Activated CD4-positive, alpha-beta T cell treated with anti-CD3 and anti-CD28 coated beads, Interleukin-2, amount 50 U/mL, for 24 hours (primary cell): ENCODE data around the gene KCND3.

Experiments used
- DNase-seq, 2 donors: peaks; one replicate each; pipeline ENCODE4 v3.0.0-alpha.2; 2020; ENCODE audit warnings: low read depth in 1 of 2, low spot score in 1 of 2

Gene KCND3

DNA sequence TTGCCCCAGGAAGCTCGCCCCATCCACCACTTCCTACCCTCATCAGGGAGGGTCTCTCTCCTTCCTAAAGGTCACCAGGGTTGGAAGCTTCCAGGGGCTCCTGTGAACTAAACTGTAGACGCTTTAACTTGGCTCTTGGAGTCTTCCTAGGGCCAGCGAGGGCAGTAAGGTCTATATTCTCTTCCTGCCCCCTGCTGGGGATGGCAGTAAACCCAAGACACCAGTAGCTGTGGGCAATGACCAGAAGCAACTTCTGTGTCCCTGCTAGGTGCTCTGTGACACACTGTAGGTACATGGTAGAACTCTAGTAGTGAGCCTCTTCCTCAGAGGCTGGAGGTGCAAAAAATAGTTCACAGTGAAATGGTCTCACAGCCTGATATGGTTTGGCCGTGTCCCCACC lies 30.0 kb downstream of the KCND3 start:
- no peak for DNase-seq

DNA sequence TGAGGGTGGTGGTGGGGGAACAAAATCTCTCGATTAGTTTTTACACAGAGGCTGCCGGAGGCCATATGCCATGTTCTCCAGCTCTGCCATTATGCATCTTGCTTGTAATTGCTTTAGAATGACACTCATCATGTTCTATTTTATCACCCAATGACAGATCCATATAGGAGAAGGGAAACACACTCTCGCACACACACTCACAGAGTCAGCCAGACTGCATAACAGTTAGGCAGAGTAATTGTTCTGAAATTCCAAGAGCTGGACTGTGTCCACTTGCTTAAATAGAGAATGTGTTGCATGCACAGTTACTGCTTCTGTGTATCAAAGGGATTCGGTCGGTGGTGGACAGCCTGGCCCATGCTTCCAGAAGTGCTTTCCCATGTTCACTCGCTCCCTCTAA lies 30.6 kb downstream of the KCND3 start:
- no peak for DNase-seq

DNA sequence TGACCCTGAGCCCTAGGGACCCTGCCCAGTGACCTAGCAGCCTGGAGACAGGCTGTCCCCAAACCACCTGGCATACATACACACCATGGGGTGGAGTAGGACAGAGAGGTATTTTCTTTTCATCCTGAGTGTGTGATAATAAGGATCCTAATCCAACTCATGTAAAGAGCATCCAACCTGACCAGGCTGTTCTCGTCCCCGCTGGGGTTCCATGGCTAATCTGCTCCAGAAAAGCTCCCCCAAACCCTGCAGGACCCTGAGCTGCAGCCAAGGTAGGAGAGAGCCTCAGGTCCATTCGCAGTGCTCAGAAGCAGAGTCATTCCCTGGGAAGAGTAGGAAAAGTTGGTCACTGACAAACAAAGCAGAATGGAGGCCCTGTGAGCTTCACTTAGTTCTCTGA lies 31.4 kb downstream of the KCND3 start:
- DNase-seq, result no peak

DNA sequence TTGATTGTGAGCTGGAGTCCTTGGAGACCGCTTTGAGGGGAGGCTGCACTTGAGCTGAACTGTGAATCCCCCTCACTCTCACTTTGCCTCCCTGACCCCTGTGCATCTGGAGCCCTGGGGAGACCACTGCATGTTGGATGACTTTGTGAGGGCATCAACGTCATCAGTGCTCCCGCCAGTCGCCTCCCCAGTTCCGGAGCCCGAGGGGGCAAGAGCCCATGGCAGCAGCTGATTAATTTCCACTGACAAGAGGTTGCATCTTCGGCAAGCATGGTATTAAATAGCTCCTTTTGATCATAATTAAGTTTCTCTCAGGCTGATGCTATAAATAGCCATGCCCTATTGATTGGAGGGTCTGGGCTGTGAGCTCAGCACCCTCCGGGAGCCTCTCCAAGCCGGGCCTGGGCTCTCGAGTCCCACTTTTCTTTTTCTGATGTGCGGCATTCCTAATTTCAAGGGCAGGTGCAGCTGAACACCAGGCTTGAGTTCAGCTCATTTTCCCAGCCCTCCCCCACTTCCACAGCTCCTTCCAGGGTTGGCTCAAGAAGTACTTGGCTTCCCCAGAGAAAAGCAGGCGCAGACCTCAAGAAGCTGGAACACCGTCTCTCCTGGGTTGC lies 33.2 kb downstream of the KCND3 start:
- DNase-seq, result no peak

DNA sequence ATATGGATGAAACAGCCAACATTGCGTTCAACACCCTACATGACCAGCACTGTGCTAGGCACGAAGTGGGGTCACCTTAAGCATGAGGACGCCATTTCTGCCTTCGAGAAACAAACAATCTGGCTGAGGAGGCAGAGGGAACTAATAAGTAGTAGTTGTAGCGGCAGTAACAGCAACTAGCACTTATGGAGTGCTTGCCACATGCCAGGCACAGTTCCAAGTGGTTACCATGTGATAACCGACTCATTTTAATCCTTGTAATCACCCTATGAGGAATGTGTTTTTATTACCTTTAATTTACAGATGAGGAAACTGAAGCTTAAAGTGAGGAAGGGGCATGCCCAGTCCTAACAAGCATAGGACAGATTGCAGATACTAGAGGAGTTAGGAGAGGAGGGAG lies 33.7 kb downstream of the KCND3 start:
- DNase-seq, result no peak

DNA sequence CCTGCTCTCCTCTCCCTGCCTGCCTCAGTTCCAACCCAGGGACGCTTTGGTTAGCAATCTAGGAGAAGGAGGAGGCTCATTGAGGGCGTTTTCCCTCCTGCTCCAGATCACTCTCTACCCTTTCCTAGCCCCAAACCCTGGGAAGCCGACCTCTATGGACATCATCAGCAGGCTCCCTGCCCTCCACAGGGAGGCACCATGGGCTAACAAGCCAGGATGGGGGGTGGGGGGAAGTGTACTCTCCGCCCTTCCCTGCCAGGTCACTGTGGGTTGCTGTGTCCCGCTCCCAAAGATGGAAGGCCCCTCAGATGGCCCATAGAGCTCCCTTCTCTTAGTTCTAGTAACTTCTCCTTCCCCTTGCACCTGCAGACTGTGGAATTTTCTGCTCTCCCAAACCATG lies 35.7 kb downstream of the KCND3 start:
- DNase-seq, result no peak

DNA sequence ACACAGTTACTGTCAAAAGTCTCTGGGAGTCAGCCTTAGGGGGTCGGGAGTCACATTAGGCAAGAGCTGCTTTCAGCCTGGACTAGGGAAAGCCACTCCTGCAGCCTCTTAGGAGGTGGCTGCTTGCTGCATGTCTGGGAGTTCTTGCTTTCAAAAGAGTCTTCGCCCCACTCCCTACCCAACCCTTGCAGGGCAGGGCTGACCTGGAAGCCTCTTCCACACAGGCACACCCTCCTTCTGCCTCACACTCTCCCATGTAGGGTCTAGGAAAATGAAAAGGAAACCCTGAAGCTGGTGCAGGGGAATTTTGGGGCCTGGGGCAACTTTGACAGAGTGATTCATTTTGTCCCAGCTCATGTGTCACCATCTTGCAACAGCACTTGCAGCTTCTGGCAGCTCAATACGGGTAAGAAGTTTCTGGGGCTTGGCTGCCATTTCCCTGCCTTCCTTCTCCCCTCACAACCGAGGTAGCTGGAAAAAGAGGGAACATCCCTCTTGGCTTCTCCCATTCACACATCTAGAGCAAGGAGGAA lies 37.3 kb downstream of the KCND3 start:
- no peak for DNase-seq

DNA sequence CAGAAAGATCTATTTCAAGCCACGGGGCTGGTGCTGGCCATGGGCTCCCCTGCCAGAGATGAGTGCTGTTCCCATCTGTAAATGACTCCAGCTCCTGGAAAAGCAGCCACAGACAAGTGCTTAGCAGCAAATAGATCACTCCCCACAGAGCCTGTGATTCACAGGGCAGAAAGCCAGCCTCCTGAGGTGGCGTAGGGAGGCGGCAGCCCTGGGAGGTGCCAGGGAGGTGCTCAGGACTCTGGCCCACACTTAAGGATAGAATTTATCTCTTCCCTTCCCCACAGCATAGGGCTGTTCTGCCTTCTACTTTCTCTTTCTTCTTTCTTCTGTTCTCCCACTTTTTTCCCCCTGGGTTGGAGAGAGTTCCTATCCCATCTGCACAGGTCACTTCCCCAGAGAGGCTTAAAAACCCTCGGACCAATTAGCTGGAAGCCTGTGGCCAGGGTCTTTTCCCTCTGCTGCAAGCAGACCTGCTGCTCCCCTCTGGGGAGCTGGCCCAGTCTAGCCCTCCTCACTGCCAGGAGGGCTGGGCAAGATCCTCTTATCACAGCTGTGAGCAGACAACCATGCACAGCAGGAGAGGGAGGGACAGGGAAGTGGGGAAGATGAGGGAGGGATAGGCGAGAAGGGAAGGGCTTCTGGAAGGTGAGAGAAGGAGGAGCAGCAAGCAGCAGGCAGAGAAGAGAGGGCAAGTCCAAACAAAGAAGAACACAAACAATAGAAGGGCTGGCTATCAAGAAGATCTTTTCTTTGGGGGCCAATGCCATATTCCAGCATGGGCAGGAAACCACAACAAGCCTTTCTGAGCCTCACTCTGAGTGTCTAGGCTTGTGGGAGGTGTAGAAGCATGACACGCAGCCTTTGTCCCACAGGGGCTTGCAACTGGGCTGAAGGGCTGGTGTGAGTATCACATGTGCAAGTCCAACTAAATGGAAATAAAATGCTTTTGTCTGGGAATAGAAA lies 41.0 kb downstream of the KCND3 start:
- no peak for DNase-seq

DNA sequence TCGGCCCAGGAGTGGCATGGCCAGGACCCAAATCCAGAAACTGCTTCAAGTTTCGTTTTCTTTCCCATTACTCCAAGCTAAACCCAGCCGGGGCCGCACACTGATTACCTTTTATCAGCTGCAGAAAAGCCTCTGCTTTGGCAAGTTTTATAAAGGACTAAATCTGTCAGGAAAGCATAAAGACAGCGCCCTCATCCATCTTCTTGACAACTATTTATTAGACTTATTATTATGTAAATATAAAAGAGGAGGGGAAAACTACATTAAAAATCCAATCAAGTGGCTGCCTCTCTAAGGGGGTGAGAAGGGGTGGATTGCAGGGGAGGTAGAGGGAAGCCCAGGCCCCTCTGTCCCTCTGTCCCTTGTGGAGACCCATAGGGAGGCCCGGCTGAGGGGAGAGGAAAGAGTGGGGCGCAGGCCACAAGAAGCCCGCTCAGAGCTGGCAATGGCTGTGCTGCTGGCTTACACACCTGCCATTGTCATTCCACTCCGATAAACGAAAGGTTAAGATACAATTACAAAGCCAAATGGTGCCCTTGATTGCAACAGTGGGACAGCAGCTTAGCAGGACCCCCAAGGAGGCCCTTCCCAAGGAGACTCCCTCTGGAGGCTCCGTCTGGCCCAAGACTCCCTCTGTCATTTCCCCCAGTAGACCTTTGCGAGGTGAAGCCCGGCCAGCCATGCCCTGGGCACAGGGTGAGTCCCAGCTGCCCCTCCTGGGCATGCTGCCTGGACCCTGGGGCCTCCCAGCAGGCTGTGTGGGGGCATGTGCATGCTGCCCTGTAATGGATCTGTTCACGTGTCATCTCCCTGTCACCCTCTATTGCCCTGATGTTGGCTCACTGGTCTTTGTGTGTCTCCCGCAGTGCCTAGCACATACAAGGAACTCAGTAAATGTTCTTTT lies 45.4 kb downstream of the KCND3 start:
- DNase-seq, result no peak

DNA sequence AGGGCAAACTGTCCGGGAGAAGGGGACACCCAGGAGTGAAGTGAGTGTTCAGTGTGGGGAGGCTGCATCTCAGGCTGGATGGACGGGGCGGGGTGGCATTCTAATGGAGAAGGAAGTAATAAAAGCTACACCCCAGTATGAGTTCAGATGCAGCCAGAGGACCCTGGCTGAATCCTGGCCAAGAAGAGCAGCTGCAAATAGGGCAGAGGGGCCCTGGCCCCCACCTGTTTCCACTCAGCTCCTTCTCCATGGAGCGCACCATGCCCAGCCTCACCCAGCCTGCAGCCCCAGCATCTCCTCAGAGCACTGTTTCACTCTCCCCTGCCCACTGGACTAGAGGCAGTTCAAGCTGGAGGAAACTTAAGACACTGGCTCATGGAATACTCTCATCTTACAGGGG lies 46.4 kb downstream of the KCND3 start:
- no peak for DNase-seq

DNA sequence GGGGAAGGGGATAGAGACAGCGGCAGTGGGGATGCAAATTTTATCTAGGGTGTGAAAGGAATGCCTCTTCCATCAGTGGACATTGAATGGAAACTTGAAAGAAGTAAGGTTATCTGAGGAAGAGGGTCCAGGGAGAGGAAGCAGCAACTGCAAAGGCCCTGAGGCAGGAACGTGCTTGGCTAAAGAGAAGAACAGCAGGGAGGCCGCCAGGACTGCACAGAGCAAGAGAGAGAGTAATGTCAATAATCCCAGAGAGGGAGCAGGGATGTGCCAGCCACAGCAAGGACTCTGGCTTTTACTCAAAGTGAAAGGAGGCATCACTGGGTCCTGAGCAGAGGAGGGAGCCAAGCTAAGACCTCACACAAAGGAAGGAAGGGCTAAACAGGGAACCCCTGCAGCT lies 50.9 kb downstream of the KCND3 start:
- no peak for DNase-seq

DNA sequence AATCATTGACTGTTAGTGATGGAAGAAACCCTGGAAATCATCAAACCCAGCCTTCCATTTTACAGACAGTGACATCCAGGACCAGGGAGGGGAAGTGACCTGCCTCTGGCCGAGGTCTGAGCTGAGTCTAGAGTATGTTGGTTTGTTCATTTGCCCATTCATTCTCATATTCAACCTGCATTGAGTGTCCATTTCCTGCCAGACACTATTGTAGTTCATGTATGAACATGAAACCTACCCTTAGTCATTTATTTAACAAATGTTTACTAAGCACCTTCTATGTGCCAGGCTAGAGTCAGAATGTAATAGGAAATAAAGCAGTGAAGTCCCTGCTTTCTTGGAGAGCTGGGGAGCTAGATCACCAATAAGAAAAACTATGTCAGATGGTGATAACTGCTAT lies 51.3 kb downstream of the KCND3 start:
- no peak for DNase-seq

DNA sequence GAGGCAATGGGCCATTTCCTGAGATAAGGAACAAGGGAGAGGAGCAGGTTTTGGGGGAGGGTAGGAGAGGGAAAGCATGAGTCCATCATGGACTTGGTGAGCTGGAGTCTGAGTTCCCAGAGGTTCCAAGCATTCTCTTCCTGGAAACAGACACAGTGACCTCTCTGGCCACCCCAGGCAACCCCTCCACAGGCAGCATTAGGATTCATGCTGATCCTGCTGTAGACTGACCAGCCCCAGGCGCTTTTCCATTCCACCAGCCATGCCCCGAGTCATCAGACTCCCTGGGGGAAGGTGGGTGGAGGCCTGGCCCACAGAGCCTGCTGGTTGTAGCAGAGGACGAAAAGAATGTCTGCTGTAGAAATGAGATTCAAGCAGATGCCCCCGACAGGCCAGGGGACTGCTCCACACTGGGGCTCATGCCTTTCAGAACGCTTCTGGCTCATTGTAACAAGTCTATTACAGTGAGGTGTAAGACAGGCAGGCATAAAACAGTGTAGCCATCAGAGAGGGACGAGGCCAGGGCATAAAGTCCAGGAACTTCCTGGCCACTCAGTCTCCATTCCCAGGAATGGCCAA lies 52.2 kb downstream of the KCND3 start:
- DNase-seq, result no peak

DNA sequence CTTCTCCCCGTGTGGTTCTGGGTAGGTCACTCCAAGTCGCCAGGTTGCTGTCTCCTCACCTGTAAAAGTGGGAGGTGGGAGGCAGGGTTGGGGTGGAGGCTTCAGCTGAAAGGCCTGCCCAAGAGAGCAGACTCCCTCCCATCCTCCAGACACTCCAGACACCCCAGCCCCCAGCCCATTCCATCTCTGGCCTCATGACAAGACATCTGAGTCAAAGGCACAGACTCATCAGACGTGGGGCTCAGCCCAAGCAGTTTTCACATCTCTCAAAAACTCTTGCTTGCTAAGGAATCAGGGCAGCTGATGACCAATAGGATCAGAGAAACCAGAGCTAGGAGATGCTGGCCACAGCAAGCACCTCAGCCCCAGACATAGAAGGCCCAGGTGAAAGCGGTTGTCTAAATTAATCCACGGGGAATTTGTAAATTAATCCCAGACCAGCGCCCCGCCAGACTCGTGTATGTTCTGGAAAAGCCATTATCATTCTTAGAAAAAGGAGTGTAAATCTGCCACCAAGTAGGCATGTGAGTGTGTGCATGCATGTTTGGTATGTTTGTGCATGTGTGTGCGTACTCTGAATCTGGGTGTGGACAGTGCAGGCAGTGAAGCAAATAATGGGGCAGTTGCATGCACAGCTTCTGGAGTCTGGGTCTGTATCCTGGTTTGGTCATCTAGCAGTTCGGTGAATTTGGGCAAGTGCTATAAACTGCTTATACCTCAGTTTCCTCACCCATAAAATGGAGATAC lies 55.2 kb downstream of the KCND3 start:
- DNase-seq, result no peak

DNA sequence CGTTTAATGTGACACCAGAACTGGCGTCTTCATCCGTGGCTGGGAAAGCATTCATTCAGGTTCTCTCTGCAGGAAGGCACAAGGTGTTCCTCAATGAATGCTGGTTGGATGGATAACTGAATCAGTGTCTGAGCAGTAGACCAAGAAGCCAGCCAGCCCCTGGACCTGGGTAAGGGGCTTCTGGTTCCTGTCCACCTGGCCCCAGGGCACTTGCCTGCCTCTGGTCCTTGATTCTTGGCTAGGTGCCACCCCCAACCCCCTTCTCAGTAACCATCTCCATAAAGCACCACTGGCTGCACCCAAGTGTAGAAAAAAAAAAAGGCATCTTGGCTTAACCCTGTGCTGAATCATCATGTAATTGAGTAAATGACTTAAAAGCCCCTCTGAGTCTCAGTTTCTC lies 59.1 kb downstream of the KCND3 start:
- no peak for DNase-seq

DNA sequence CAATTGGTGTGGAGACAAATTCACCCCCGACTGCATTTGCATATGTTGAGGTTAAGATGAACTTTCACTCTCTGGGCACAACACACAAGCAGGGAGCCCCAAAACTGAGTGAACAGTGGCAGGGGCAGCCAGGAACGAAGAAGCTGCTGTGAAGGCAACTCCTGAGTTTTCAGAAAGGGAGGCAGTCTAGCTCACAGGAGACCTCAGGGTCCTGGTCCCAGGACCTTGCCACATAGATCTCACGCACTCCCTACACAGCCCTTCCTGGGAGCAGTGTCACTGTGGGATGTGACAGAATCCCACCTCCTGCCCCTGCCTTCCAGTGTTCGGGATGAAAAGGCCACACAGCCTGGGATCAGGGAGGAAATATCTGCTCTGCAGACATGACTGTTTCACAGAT lies 60.9 kb downstream of the KCND3 start:
- no peak for DNase-seq

DNA sequence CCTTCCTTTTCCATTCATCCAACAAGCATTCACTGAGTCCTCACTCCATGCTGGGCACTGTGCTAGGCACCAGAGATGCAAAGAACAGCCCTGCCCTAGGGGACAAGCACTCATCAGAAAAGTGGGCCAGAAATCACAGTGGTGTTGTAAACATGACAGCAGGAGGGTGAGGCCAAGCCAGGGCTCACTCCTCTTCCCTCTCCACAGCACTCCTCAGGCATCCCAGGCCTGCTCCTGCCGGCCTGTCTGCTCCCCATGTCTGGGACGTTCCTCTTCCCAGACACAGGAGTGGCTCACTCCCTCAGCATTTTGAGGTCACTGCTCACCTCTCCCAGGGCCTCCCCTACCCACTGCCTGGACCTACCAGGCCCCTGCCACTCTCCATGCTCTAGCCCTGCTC lies 61.8 kb downstream of the KCND3 start:
- DNase-seq, result no peak

DNA sequence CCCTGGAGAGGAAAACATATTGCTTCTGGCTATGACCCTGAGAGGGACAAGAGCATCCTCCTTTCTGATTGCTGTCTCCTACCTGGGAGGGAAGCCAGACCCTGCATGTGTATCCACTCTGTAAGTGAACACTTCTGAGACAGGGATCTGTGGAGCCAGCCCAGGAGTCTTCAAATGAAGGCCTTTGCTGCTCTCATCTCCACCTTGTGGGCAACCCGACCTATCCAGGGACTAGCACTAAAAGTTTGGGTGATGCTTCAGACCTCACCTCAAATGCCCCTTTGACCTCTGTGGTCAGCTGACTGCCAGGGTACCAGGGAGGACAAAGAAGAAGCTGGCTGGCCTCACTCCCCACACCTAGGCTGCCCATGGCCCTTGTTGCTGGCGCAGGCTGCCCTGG lies 64.7 kb downstream of the KCND3 start:
- no peak for DNase-seq

DNA sequence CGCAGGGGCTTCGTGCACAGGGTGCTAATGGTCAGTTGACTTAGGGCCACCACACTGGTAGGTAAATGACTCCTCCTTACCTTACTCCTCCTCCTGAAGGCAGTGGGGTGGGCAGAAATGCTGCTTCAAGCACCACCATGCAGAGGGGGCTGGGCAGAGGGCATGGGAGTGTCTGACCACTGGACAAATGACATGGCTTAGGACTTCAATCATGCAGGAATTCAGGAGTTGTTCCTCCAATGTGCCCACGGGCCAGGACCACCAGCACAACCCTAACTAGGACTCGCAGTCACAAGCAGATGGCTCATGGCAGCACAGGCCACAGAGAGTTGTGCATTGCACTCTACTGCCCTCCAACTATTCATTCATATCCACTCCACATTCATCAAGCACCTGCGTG lies 65.7 kb downstream of the KCND3 start:
- no peak for DNase-seq

DNA sequence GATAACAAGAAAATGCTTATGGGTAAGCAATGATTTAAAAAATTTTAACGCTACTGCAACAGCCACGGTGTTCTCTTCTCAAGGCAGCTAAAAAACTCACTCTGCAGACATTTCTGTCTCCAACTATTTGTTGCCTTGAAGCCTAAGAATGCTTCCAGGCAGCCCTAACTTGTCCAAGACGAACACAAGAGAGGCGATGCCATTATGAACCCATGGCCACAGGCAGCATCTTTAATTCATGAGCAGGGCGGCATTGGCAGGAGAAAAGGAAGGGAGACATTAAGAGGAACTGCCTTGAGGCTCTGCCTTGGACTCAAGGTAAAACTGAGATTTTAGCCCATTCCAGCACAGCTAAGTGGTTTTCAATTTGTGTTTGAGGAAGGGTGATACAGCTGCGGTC lies 67.5 kb downstream of the KCND3 start:
- no peak for DNase-seq
